Measurements from ENCODE around the gene POLH. TPM values are rescaled to one million over a fixed set of nuclear protein-coding genes. Genes with fewer than 3 reads are reported as not detected.
"Not testable (repeated sequence)": the region's sequence is repeated elsewhere in the genome, so short reads cannot be mapped to it uniquely, and the experiment has no call there.

POLH gene
- total RNA-seq, 1 donor from 2014 or later: 19.6 TPM

- H3K27ac ChIP-seq: peak within 1 kb of the TSS; percentile 89
- peaks cover 22% of the 10 kb centered on the region for H3K36me3 ChIP-seq
- peak; percentile 100 for DNase-seq
- TF ChIP-seq, protein P1, sequence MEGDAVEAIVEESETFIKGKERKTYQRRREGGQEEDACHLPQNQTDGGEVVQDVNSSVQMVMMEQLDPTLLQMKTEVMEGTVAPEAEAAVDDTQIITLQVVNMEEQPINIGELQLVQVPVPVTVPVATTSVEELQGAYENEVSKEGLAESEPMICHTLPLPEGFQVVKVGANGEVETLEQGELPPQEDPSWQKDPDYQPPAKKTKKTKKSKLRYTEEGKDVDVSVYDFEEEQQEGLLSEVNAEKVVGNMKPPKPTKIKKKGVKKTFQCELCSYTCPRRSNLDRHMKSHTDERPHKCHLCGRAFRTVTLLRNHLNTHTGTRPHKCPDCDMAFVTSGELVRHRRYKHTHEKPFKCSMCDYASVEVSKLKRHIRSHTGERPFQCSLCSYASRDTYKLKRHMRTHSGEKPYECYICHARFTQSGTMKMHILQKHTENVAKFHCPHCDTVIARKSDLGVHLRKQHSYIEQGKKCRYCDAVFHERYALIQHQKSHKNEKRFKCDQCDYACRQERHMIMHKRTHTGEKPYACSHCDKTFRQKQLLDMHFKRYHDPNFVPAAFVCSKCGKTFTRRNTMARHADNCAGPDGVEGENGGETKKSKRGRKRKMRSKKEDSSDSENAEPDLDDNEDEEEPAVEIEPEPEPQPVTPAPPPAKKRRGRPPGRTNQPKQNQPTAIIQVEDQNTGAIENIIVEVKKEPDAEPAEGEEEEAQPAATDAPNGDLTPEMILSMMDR (IDR thresholded peaks at IDR 0.05): no peak
- ATAC-seq: peak; percentile 91 to 95
- no peaks in the 10 kb centered on the region for H3K27me3 ChIP-seq (ENCODE audit: low read depth)
- H3K4me3 ChIP-seq: peak within 1 kb of the TSS; percentile 76
- intact Hi-C loops (cut with DNase I): no loop called here
- peaks cover 32% of the 10 kb centered on the region for H3K4me1 ChIP-seq
- H3K9me3 ChIP-seq: no peaks in the 10 kb centered on the region
Measured at GRCh38 chr6:43629104-43629504, 53.1 kb downstream of the POLH start, which contains the start of gene GTPBP2. TSS of gene GTPBP2 (minus strand) at chr6:43629264. CDS start at chr6:43629162, 102 bp downstream.

DNA sequence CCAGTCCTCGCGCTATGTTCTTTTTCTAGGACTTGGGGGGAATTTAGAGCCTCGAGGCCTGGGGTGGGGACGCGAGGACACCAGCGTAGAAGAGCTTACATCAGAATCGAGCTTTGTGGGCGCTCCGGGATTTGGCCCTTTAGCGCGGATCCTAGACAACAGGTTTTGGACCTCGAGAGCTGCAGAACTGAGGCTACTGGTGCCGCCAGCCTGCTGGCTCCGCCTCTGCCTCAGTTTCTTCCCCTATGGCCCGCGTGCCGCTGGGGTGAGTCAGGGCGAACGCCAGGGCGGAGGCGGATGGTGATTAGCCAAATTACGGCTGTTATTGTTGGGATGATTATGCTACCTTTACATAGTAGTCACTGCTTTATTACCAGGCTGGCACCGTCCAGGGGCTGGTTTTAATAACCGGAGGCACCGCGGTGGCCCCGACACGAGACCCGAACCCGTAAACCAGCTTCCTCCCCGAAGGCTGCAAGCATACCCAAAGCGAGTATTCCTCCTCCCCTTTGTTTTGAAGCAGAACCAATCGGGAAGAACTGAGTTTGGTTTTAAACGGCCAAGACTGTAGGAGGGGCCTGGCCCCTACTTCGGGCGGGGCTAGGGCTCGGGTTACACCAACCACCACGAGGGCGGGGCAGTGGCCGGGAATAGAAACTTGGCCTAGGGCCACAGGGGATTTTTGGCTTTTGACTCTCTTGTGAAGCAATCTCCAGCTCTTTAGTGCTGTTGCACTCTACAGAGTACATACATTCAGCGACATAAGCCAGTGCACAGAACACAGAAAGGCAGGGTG, 53.7 kb downstream of the POLH start:
- no peaks in the 10 kb centered on the region for H3K27me3 ChIP-seq (ENCODE audit: low read depth)
- no peaks in the 10 kb centered on the region for H3K9me3 ChIP-seq
- H3K4me3 ChIP-seq: peak overlapping the region; percentile 76
- ATAC-seq (peak; percentile 93 to 94), DNase-seq (peak; percentile 96)
- intact Hi-C loops (cut with DNase I): no loop called here
- H3K36me3 ChIP-seq: peaks cover 16% of the 10 kb centered on the region
- peaks cover 32% of the 10 kb centered on the region for H3K4me1 ChIP-seq
- H3K27ac ChIP-seq: peak overlapping the region; percentile 89
- TF ChIP-seq, protein P1 (IDR thresholded peaks at IDR 0.05): no peak

GRCh38 chr6:43630980-43631619, 55.1 kb downstream of the POLH start:
- ATAC-seq: no peak
- Histone ChIP-seq H3K36me3 (peaks cover 2% of the 10 kb centered on the region), H3K4me3 (no peak overlapping the region), H3K27ac (no peak overlapping the region), H3K9me3 (no peaks in the 10 kb centered on the region), H3K27me3 (ENCODE audit: low read depth) (no peaks in the 10 kb centered on the region), H3K4me1 (peaks cover 37% of the 10 kb centered on the region)
- intact Hi-C loops (cut with DNase I): no loop called here
- TF ChIP-seq, protein P1 (IDR thresholded peaks at IDR 0.05): no peak
- no peak for DNase-seq

DNA sequence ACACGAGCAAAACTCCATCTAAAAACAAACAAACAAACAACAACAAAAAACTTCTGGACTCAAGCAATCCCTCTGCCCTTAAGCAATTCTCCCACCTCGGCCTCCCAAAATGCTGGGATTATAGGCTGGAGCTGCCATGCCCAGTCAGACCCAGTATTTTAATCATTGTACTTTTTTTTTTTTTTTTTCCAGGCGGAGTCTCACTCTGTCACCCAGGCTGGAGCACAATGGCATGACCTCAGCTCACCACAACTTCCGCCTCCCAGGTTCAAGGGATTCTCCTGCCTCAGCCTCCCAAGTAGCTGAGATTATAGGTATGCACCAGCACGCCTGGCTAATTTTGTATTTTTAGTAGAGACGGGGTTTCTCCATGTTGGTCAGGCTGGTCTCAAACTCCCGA, 57.0 kb downstream of the POLH start:
- intact Hi-C loops (cut with DNase I); H3K27me3 ChIP-seq (ENCODE audit: low read depth); H3K27ac ChIP-seq; ATAC-seq; H3K9me3 ChIP-seq; H3K4me3 ChIP-seq; DNase-seq: not testable (repeated sequence)
- peaks cover 37% of the 10 kb centered on the region for H3K4me1 ChIP-seq
- peaks cover 14% of the 10 kb centered on the region for H3K36me3 ChIP-seq

GRCh38 chr6:43634702-43635303, 58.8 kb downstream of the POLH start:
- intact Hi-C loops (cut with DNase I): no loop called here
- TF ChIP-seq, protein P1 (IDR thresholded peaks at IDR 0.05): no peak
- peaks cover 32% of the 10 kb centered on the region for H3K36me3 ChIP-seq
- no peak overlapping the region for H3K4me3 ChIP-seq
- no peaks in the 10 kb centered on the region for H3K9me3 ChIP-seq
- peaks cover 53% of the 10 kb centered on the region for H3K4me1 ChIP-seq
- H3K27ac ChIP-seq: peak overlapping the region; percentile 85
- ATAC-seq (no peak), DNase-seq (no peak)
- H3K27me3 ChIP-seq (ENCODE audit: low read depth): no peaks in the 10 kb centered on the region
